GM23338 (cell line): ENCODE data around the gene ZNF774. TPM values are rescaled to one million over a fixed set of nuclear protein-coding genes. Genes with fewer than 3 reads are reported as not detected.
"Not testable (repeated sequence)": the region's sequence is repeated elsewhere in the genome, so short reads cannot be mapped to it uniquely, and the experiment has no call there.

Experiments
- ATAC-seq: fragments of 200-7000 bp; cut with Tn5 transposase; 3 replicates; pipeline ENCODE4 v1.9.1; 2020
- DNase-seq: peaks from one replicate; pipeline ENCODE4 v3.0.0-alpha.2; 2015; ENCODE audit warnings: low spot score
- H2AFZ ChIP-seq: fragments of 200-600 bp; sonication (generic); 2 replicates; pipeline ENCODE4 v1.8.0; 2016; ENCODE audit warnings: antibody characterized with exemption, mild to moderate bottlenecking, moderate library complexity
- H3F3A ChIP-seq: fragments of 200-600 bp; sonication (generic); replicated peaks from 2 replicates; pipeline ENCODE4 v1.8.0; 2017; ENCODE audit warnings: antibody characterized with exemption, mixed run types, low read depth
- H3K27ac ChIP-seq: fragments of 200-600 bp; sonication (generic); 2 replicates; pipeline ENCODE4 v1.6.1; 2016; ENCODE audit warnings: low read depth
- H3K27me3 ChIP-seq: fragments of 200-600 bp; sonication (generic); 2 replicates; pipeline ENCODE4 v1.8.0; 2016; ENCODE audit warnings: mild to moderate bottlenecking, mixed run types, moderate library complexity; ENCODE audit not compliant: insufficient read depth
- H3K36me3 ChIP-seq: fragments of 200-600 bp; sonication (generic); 2 replicates; pipeline ENCODE4 v1.8.0; 2016; ENCODE audit warnings: mild to moderate bottlenecking; ENCODE audit not compliant: insufficient read depth
- H3K4me1 ChIP-seq: fragments of 200-600 bp; sonication (generic); 2 replicates; pipeline ENCODE4 v1.8.0; 2016; ENCODE audit warnings: mild to moderate bottlenecking, moderate library complexity; ENCODE audit not compliant: insufficient read depth
- H3K4me2 ChIP-seq: fragments of 200-600 bp; sonication (generic); 2 replicates; pipeline ENCODE4 v1.7.1; 2017; ENCODE audit warnings: mixed run types
- H3K4me3 ChIP-seq: fragments of 200-600 bp; sonication (generic); 2 replicates; pipeline ENCODE4 v1.6.1; 2016; ENCODE audit warnings: mixed run types
- H3K79me2 ChIP-seq: fragments of 200-600 bp; sonication (generic); replicated peaks from 2 replicates; pipeline ENCODE4 v1.8.0; 2017; ENCODE audit warnings: mild to moderate bottlenecking; ENCODE audit not compliant: insufficient read depth
- H3K9me2 ChIP-seq: fragments of 200-600 bp; sonication (generic); 2 replicates; pipeline ENCODE4 v1.8.0; 2017; ENCODE audit not compliant: insufficient read depth
- H4K20me1 ChIP-seq: fragments of 200-600 bp; sonication (generic); replicated peaks from 2 replicates; pipeline ENCODE4 v1.8.0; 2017; ENCODE audit warnings: mild to moderate bottlenecking; ENCODE audit not compliant: insufficient read depth
- H3K27ac Mint-ChIP-seq: 2 replicates; pipeline ENCODE4 v1.8.0; 2020; ENCODE audit warnings: inconsistent platforms, mild to moderate bottlenecking, moderate library complexity, mixed read lengths
- H3K27me3 Mint-ChIP-seq: 3 replicates; pipeline ENCODE4 v1.8.0; 2022; ENCODE audit warnings: low read depth, mild to moderate bottlenecking, moderate library complexity, mixed read lengths, inconsistent platforms; ENCODE audit not compliant: insufficient read depth, poor library complexity
- H3K36me3 Mint-ChIP-seq: 3 replicates; pipeline ENCODE4 v1.8.0; 2021; ENCODE audit warnings: low read depth, mild to moderate bottlenecking, inconsistent platforms, moderate library complexity, mixed read lengths
- H3K4me1 Mint-ChIP-seq: 3 replicates; pipeline ENCODE4 v1.8.0; 2020; ENCODE audit warnings: mild to moderate bottlenecking, inconsistent platforms, mixed read lengths
- H3K4me3 Mint-ChIP-seq: 3 replicates; pipeline ENCODE4 v1.8.0; 2021; ENCODE audit warnings: moderate library complexity, mild to moderate bottlenecking, inconsistent platforms, mixed read lengths
- H3K9me3 Mint-ChIP-seq: 3 replicates; pipeline ENCODE4 v1.8.0; 2020; ENCODE audit warnings: moderate library complexity, mild to moderate bottlenecking, inconsistent platforms, mixed read lengths
- EZH2 ChIP-seq: fragments of 200-600 bp; sonication (generic); IDR thresholded peaks from one replicate; pipeline ENCODE4 v1.8.0; 2017; ENCODE audit warnings: antibody characterized with exemption, mild to moderate bottlenecking, low read depth; ENCODE audit not compliant: unreplicated experiment
- EZH2phosphoT487 ChIP-seq: fragments of 200-600 bp; sonication (generic); IDR thresholded peaks from one replicate; pipeline ENCODE4 v1.8.1; 2018; ENCODE audit warnings: antibody characterized with exemption; ENCODE audit not compliant: unreplicated experiment
- JUNB ChIP-seq: IDR thresholded peaks from one replicate; pipeline ENCODE4 v1.6.1; 2016; ENCODE audit warnings: antibody characterized with exemption; ENCODE audit not compliant: unreplicated experiment
- NANOG ChIP-seq: IDR thresholded peaks from 2 replicates; pipeline ENCODE4 v1.6.1; 2016; ENCODE audit warnings: antibody characterized with exemption, borderline replicate concordance
- POLR2AphosphoS5 ChIP-seq: IDR thresholded peaks from 2 replicates; pipeline ENCODE4 v1.6.1; 2016; ENCODE audit warnings: antibody characterized with exemption, low read depth
- STAT1 ChIP-seq: IDR thresholded peaks from one replicate; pipeline ENCODE4 v1.6.1; 2016; ENCODE audit warnings: antibody characterized with exemption; ENCODE audit not compliant: unreplicated experiment
- ZNF114 ChIP-seq: fragments of 250-450 bp; sonication (Bioruptor Pico); IDR thresholded peaks from 2 replicates; pipeline ENCODE4 v1.5.0; 2020; ENCODE audit warnings: mild to moderate bottlenecking, moderate library complexity
- ZNF331 ChIP-seq: fragments of 250-450 bp; sonication (Bioruptor Pico); IDR thresholded peaks from 2 replicates; pipeline ENCODE4 v1.5.0; 2020; ENCODE audit warnings: low read depth, mild to moderate bottlenecking, moderate library complexity
- polyA plus RNA-seq: library from polyadenylated mRNA; unstranded; fragments of >200 nt; fragmentation: Nextera tagmentation; extraction: Ambion mirVana; gene quantifications from 2 replicates; pipeline ENCODE4 v1.2.1, GENCODE V29; 2016
- total RNA-seq: library from RNA; depleted of rRNA; stranded (reverse); fragments of >200 nt; shearing (Covaris generic); gene quantifications from 2 replicates; pipeline ENCODE4 v1.2.3, GENCODE V29; 2014
- TF ChIP-seq, protein P1 (sequence below), 2 experiments: fragments of 200-600 bp in 1 of 2; sonication (generic) in 1 of 2; conservative IDR thresholded peaks; 2 replicates each; pipeline versions ENCODE4 v1.5.1 to v1.6.1; 2016 to 2017; ENCODE audit warnings: antibody characterized with exemption in 2 of 2, low read depth in 2 of 2, mild to moderate bottlenecking in 2 of 2, moderate library complexity in 1 of 2
- TF ChIP-seq, protein P2 (sequence below): IDR thresholded peaks from one replicate; pipeline ENCODE4 v1.6.1; 2018; ENCODE audit warnings: antibody characterized with exemption; ENCODE audit not compliant: unreplicated experiment
- TF ChIP-seq, protein P3 (sequence below): fragments of 250-450 bp; sonication (Bioruptor Pico); IDR thresholded peaks from 2 replicates; pipeline ENCODE4 v1.5.0; 2020; ENCODE audit warnings: mild to moderate bottlenecking, moderate library complexity

The ZNF774 gene
- total and polyA plus RNA-seq, 2 experiments from 2014 or later = 0.45 to 1.8 TPM

DNA sequence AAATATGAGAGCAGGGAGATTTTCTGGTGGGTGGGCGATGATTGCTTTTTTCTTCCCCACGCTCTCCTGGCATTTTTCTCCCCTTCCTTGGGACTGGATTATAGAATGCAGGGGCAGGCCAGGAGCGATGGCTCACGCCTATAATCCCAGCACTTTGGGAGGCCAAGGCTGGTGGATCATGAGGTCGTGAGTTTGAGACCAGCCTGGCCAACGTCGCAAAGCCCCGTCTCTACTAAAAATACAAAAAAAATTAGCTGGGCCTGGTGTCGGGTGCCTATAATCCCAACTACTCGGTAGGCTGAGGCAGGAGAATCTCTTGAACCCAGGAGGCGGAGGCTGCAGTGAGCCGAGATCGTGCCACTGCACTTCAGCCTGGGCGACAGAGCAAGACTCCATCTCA, 46.7 kb upstream of the ZNF774 start:
- not testable (repeated sequence) for ATAC-seq, H3K27me3 ChIP-seq, H3K4me1 ChIP-seq, H3K9me2 ChIP-seq, H3K27ac Mint-ChIP-seq, H3F3A ChIP-seq, H3K4me2 ChIP-seq, H3K27me3 Mint-ChIP-seq, DNase-seq, H3K36me3 ChIP-seq, H3K79me2 ChIP-seq, H3K36me3 Mint-ChIP-seq, H2AFZ ChIP-seq, H3K27ac ChIP-seq, H3K4me3 ChIP-seq, H4K20me1 ChIP-seq, H3K9me3 Mint-ChIP-seq, H3K4me3 Mint-ChIP-seq
- H3K4me1 Mint-ChIP-seq = peaks cover 16% of the 10 kb centered on the region

DNA sequence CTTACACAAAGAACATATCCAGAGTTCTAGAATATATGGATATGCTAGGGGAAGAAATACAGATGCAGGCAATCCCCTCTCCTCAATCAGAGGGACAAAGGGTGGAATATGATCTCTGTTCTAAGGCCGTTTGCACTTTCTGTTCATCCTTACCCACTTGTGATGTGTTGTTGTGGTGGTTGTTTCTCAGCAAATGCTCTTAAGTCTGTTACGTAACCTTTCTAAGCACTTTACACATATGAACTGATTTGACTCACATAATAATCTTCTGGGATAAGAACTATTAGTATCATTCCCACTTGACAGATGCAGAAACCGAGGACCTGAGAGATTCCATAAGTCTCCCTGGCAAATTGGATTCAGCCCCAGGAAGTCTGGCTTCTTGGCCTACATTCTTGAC, 46.2 kb upstream of the ZNF774 start:
- Mint-ChIP-seq H3K4me1 (peaks cover 12% of the 10 kb centered on the region), H3K27ac (no peak overlapping the region), H3K36me3 (no peaks in the 10 kb centered on the region), H3K4me3 (no peak overlapping the region), H3K27me3 (no peaks in the 10 kb centered on the region), H3K9me3 (no peaks in the 10 kb centered on the region)
- no peaks in the 10 kb centered on the region for H4K20me1 ChIP-seq
- no peaks in the 10 kb centered on the region for H3K36me3 ChIP-seq
- H3K4me1 ChIP-seq = peaks cover 6% of the 10 kb centered on the region; the same call in 1 of the 2 replicates
- no peaks in the 10 kb centered on the region for H3F3A ChIP-seq
- no peak overlapping the region for H3K4me3 ChIP-seq
- no peaks in the 10 kb centered on the region for H3K79me2 ChIP-seq
- ATAC-seq (no peak), DNase-seq (no peak)
- H2AFZ ChIP-seq = no peak overlapping the region
- no peak overlapping the region for H3K27ac ChIP-seq
- no peaks in the 10 kb centered on the region for H3K9me2 ChIP-seq
- H3K4me2 ChIP-seq = no peak overlapping the region
- H3K27me3 ChIP-seq = no peaks in the 10 kb centered on the region
- TF ChIP-seq, protein P1, sequence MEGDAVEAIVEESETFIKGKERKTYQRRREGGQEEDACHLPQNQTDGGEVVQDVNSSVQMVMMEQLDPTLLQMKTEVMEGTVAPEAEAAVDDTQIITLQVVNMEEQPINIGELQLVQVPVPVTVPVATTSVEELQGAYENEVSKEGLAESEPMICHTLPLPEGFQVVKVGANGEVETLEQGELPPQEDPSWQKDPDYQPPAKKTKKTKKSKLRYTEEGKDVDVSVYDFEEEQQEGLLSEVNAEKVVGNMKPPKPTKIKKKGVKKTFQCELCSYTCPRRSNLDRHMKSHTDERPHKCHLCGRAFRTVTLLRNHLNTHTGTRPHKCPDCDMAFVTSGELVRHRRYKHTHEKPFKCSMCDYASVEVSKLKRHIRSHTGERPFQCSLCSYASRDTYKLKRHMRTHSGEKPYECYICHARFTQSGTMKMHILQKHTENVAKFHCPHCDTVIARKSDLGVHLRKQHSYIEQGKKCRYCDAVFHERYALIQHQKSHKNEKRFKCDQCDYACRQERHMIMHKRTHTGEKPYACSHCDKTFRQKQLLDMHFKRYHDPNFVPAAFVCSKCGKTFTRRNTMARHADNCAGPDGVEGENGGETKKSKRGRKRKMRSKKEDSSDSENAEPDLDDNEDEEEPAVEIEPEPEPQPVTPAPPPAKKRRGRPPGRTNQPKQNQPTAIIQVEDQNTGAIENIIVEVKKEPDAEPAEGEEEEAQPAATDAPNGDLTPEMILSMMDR (conservative IDR thresholded peaks at IDR 0.05; ENCODE audit: low read depth in 2 of 2) = no peak
- TF ChIP-seq POLR2AphosphoS5 = no peak
- TF ChIP-seq ZNF331 = no peak
- TF ChIP-seq ZNF114 (CRISPR knock-in tag) = no peak
- TF ChIP-seq NANOG = no peak
- TF ChIP-seq EZH2 = no peak
- TF ChIP-seq, protein P2, sequence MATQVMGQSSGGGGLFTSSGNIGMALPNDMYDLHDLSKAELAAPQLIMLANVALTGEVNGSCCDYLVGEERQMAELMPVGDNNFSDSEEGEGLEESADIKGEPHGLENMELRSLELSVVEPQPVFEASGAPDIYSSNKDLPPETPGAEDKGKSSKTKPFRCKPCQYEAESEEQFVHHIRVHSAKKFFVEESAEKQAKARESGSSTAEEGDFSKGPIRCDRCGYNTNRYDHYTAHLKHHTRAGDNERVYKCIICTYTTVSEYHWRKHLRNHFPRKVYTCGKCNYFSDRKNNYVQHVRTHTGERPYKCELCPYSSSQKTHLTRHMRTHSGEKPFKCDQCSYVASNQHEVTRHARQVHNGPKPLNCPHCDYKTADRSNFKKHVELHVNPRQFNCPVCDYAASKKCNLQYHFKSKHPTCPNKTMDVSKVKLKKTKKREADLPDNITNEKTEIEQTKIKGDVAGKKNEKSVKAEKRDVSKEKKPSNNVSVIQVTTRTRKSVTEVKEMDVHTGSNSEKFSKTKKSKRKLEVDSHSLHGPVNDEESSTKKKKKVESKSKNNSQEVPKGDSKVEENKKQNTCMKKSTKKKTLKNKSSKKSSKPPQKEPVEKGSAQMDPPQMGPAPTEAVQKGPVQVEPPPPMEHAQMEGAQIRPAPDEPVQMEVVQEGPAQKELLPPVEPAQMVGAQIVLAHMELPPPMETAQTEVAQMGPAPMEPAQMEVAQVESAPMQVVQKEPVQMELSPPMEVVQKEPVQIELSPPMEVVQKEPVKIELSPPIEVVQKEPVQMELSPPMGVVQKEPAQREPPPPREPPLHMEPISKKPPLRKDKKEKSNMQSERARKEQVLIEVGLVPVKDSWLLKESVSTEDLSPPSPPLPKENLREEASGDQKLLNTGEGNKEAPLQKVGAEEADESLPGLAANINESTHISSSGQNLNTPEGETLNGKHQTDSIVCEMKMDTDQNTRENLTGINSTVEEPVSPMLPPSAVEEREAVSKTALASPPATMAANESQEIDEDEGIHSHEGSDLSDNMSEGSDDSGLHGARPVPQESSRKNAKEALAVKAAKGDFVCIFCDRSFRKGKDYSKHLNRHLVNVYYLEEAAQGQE = no peak
- no peak for TF ChIP-seq STAT1
- no peak for TF ChIP-seq JUNB
- TF ChIP-seq EZH2phosphoT487 = no peak
- TF ChIP-seq, protein P3, sequence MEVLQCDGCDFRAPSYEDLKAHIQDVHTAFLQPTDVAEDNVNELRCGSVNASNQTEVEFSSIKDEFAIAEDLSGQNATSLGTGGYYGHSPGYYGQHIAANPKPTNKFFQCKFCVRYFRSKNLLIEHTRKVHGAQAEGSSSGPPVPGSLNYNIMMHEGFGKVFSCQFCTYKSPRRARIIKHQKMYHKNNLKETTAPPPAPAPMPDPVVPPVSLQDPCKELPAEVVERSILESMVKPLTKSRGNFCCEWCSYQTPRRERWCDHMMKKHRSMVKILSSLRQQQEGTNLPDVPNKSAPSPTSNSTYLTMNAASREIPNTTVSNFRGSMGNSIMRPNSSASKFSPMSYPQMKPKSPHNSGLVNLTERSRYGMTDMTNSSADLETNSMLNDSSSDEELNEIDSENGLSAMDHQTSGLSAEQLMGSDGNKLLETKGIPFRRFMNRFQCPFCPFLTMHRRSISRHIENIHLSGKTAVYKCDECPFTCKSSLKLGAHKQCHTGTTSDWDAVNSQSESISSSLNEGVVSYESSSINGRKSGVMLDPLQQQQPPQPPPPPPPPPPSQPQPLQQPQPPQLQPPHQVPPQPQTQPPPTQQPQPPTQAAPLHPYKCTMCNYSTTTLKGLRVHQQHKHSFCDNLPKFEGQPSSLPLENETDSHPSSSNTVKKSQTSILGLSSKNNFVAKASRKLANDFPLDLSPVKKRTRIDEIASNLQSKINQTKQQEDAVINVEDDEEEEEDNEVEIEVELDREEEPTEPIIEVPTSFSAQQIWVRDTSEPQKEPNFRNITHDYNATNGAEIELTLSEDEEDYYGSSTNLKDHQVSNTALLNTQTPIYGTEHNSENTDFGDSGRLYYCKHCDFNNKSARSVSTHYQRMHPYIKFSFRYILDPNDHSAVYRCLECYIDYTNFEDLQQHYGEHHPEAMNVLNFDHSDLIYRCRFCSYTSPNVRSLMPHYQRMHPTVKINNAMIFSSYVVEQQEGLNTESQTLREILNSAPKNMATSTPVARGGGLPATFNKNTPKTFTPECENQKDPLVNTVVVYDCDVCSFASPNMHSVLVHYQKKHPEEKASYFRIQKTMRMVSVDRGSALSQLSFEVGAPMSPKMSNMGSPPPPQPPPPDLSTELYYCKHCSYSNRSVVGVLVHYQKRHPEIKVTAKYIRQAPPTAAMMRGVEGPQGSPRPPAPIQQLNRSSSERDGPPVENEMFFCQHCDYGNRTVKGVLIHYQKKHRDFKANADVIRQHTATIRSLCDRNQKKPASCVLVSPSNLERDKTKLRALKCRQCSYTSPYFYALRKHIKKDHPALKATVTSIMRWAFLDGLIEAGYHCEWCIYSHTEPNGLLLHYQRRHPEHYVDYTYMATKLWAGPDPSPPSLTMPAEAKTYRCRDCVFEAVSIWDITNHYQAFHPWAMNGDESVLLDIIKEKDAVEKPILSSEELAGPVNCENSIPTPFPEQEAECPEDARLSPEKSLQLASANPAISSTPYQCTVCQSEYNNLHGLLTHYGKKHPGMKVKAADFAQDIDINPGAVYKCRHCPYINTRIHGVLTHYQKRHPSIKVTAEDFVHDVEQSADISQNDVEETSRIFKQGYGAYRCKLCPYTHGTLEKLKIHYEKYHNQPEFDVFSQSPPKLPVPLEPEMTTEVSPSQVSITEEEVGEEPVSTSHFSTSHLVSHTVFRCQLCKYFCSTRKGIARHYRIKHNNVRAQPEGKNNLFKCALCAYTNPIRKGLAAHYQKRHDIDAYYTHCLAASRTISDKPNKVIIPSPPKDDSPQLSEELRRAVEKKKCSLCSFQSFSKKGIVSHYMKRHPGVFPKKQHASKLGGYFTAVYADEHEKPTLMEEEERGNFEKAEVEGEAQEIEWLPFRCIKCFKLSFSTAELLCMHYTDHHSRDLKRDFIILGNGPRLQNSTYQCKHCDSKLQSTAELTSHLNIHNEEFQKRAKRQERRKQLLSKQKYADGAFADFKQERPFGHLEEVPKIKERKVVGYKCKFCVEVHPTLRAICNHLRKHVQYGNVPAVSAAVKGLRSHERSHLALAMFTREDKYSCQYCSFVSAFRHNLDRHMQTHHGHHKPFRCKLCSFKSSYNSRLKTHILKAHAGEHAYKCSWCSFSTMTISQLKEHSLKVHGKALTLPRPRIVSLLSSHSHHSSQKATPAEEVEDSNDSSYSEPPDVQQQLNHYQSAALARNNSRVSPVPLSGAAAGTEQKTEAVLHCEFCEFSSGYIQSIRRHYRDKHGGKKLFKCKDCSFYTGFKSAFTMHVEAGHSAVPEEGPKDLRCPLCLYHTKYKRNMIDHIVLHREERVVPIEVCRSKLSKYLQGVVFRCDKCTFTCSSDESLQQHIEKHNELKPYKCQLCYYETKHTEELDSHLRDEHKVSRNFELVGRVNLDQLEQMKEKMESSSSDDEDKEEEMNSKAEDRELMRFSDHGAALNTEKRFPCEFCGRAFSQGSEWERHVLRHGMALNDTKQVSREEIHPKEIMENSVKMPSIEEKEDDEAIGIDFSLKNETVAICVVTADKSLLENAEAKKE (CRISPR knock-in tag) = no peak
